A549 (cell line): ENCODE measurements around the gene DGAT2. TPM values are rescaled to one million over a fixed set of nuclear protein-coding genes. Genes with fewer than 3 reads are reported as not detected.

Experiments used
- ATAC-seq, 2 experiments: fragments of 200-7000 bp in 1 of 2; fragments of >200 bp in 1 of 2; cut with Nextera tagmentation in 1 of 2; cut with Tn5 transposase in 1 of 2; 3 replicates each; pipeline versions ENCODE4 v1.8.0 to v1.9.1; 2018 to 2020; ENCODE audit warnings: mild to moderate bottlenecking in 1 of 2, moderate library complexity in 1 of 2
- CTCF ChIA-PET: fragments of 300-600 bp; sonication (Branson Sonifier 250); formaldehyde crosslinking; extraction: SDS; loops from one replicate; lab custom pipeline; 2021; ENCODE audit warnings: antibody characterized with exemption, inconsistent platforms; lab: Yijun Ruan, JAX
- POLR2A ChIA-PET: fragments of 350-600 bp; formaldehyde crosslinking; extraction: SDS; loops from one replicate; lab custom pipeline; 2021; ENCODE audit warnings: antibody characterized with exemption, inconsistent platforms; lab: Yijun Ruan, JAX
- DNase-seq, 2 experiments: peaks; one replicate each; pipeline versions ENCODE4 v3.0.0 to v3.0.0-alpha.2; 2011 to 2016; ENCODE audit warnings: low read depth in 1 of 2, low spot score in 1 of 2
- FAIRE-seq: peaks from 2 replicates; lab custom pipeline; 2011; peaks lifted over from hg19 to GRCh38; lab: Jason Lieb, UNC
- H3K27ac ChIP-seq, 2 experiments: fragments of >200 bp; sonication (Bioruptor Twin); formaldehyde crosslinking; 3 replicates each; pipeline ENCODE4 v1.5.1; 2016 to 2017
- H3K4me1 ChIP-seq: fragments of >200 bp; sonication (Bioruptor Twin); formaldehyde crosslinking; 3 replicates; pipeline ENCODE4 v1.6.1; 2016
- H3K4me2 ChIP-seq: fragments of >200 bp; sonication (Bioruptor Twin); formaldehyde crosslinking; 3 replicates; pipeline ENCODE4 v1.6.1; 2016
- H3K4me3 ChIP-seq: fragments of >200 bp; sonication (Bioruptor Twin); formaldehyde crosslinking; 3 replicates; pipeline ENCODE4 v1.5.1; 2016
- H3K9me3 ChIP-seq: fragments of >200 bp; sonication (Bioruptor Twin); formaldehyde crosslinking; 3 replicates; pipeline ENCODE4 v1.6.1; 2016
- BHLHE40 ChIP-seq: IDR thresholded peaks from 2 replicates; pipeline ENCODE4 v1.6.1; 2012; ENCODE audit warnings: low read depth, low read length, inconsistent platforms
- CHD2 ChIP-seq: fragments of 150-350 bp; IDR thresholded peaks from 2 replicates; pipeline ENCODE4 v1.6.1; 2014; ENCODE audit warnings: low read length; ENCODE audit not compliant: partially characterized antibody
- CHD4 ChIP-seq: fragments of 200-600 bp; sonication (generic); IDR thresholded peaks from 2 replicates; pipeline ENCODE4 v1.6.1; 2016; ENCODE audit warnings: antibody characterized with exemption, mild to moderate bottlenecking, borderline replicate concordance
- EP300 ChIP-seq, 2 experiments: fragments of >200 bp; sonication (Bioruptor Twin); formaldehyde crosslinking; IDR thresholded peaks; 2 replicates in 1 of 2; 3 replicates in 1 of 2; pipeline ENCODE4 v1.6.1; 2016 to 2017
- ESRRA ChIP-seq: fragments of 150-350 bp; IDR thresholded peaks from 2 replicates; pipeline ENCODE4 v1.6.1; 2014; ENCODE audit warnings: mild to moderate bottlenecking, low read length, borderline replicate concordance
- FOSB ChIP-seq: fragments of 250-450 bp; sonication (Bioruptor Pico); IDR thresholded peaks from 2 replicates; pipeline ENCODE4 v1.5.0; 2020; ENCODE audit warnings: mild to moderate bottlenecking, moderate library complexity
- FOSL2 ChIP-seq, 2 experiments: fragments of 450-650 bp in 1 of 2; fragments of >200 bp in 1 of 2; sonication (Bioruptor Twin) in 1 of 2; formaldehyde crosslinking; IDR thresholded peaks; 2 replicates each; pipeline versions ENCODE4 v1.5.0 to v1.6.1; 2016 to 2020; ENCODE audit warnings: mild to moderate bottlenecking in 1 of 2, moderate library complexity in 1 of 2
- FOXS1 ChIP-seq: fragments of 250-450 bp; sonication (Bioruptor Pico); IDR thresholded peaks from 2 replicates; pipeline ENCODE4 v1.5.0; 2020; ENCODE audit warnings: mild to moderate bottlenecking, moderate library complexity
- HES2 ChIP-seq: fragments of >200 bp; sonication (Bioruptor Twin); formaldehyde crosslinking; IDR thresholded peaks from 2 replicates; pipeline ENCODE4 v1.6.1; 2016
- HMGXB4 ChIP-seq: fragments of 250-450 bp; sonication (Bioruptor Pico); IDR thresholded peaks from 2 replicates; pipeline ENCODE4 v1.5.0; 2021; ENCODE audit warnings: mild to moderate bottlenecking, moderate library complexity, borderline replicate concordance
- HOXA7 ChIP-seq: fragments of 250-450 bp; sonication (Bioruptor Pico); IDR thresholded peaks from 2 replicates; pipeline ENCODE4 v1.5.0; 2020; ENCODE audit warnings: mild to moderate bottlenecking, moderate library complexity
- HOXB5 ChIP-seq: fragments of 250-450 bp; sonication (Bioruptor Pico); IDR thresholded peaks from 2 replicates; pipeline ENCODE4 v1.5.0; 2020; ENCODE audit warnings: mild to moderate bottlenecking, moderate library complexity
- KDM1A ChIP-seq: fragments of 200-600 bp; sonication (generic); IDR thresholded peaks from 2 replicates; pipeline ENCODE4 v1.6.1; 2016; ENCODE audit warnings: low read depth, mild to moderate bottlenecking
- MAX ChIP-seq: IDR thresholded peaks from 2 replicates; pipeline ENCODE4 v1.6.1; 2012
- MAZ ChIP-seq: fragments of 150-350 bp; IDR thresholded peaks from 2 replicates; pipeline ENCODE4 v1.6.1; 2014; ENCODE audit warnings: antibody characterized with exemption, low read depth, low read length, borderline replicate concordance
- NFE2L2 ChIP-seq: fragments of 150-350 bp; conservative IDR thresholded peaks from 2 replicates; pipeline ENCODE4 v1.6.1; 2014; ENCODE audit warnings: low read length
- NR3C1 ChIP-seq: fragments of >200 bp; sonication (Bioruptor Twin); formaldehyde crosslinking; IDR thresholded peaks from 3 replicates; pipeline ENCODE4 v1.6.1; 2017
- PHF8 ChIP-seq: fragments of 200-600 bp; sonication (generic); IDR thresholded peaks from 2 replicates; pipeline ENCODE4 v1.6.1; 2016; ENCODE audit warnings: low read depth, mild to moderate bottlenecking, antibody characterized with exemption, moderate library complexity, borderline replicate concordance
- POLR2A ChIP-seq: IDR thresholded peaks from 2 replicates; pipeline ENCODE4 v1.6.1; 2012; ENCODE audit warnings: mild to moderate bottlenecking, low read length
- POLR2AphosphoS2 ChIP-seq: conservative IDR thresholded peaks from 2 replicates; pipeline ENCODE4 v1.6.1; 2012; ENCODE audit warnings: low read length, improper control_type of control experiment, inconsistent platforms
- RNF2 ChIP-seq: fragments of 200-600 bp; sonication (generic); IDR thresholded peaks from 2 replicates; pipeline ENCODE4 v1.6.1; 2016; ENCODE audit warnings: low read depth, mild to moderate bottlenecking, antibody characterized with exemption, moderate library complexity, borderline replicate concordance
- SMC3 ChIP-seq: fragments of >200 bp; sonication (Bioruptor Twin); formaldehyde crosslinking; IDR thresholded peaks from 3 replicates; pipeline ENCODE4 v1.6.1; 2018; ENCODE audit warnings: inconsistent platforms
- TP53 ChIP-seq: fragments of 250-450 bp; sonication (Bioruptor Pico); IDR thresholded peaks from 2 replicates; pipeline ENCODE4 v1.5.0; 2021; ENCODE audit warnings: mild to moderate bottlenecking, moderate library complexity
- ZFP36 ChIP-seq: fragments of 450-650 bp; IDR thresholded peaks from 2 replicates; pipeline ENCODE4 v1.6.1; 2014; ENCODE audit warnings: borderline replicate concordance; ENCODE audit not compliant: partially characterized antibody
- WGBS: methylation state at CpG from one replicate; pipeline ENCODE4 v1.1.6; 2017; ENCODE audit errors: missing lambda C conversion rate; 5-methylcytosine and 5-hydroxymethylcytosine counted together
- polyA plus RNA-seq, 4 experiments: library from polyadenylated mRNA; depleted of rRNA in 3 of 4; stranded (reverse); fragments of >200 nt; fragmentation: RNase III in 1 of 4; extraction: RNeasy Plus Mini Kit Qiagen cat#74134 plus additional on column Dnase treatment in 1 of 4; gene quantifications; 2 replicates in 3 of 4; 3 replicates in 1 of 4; pipeline ENCODE4 v1.2.3, GENCODE V29; 2011 to 2017
- TF ChIP-seq, protein P1 (sequence below): IDR thresholded peaks from 2 replicates; pipeline ENCODE4 v1.6.1; 2012; ENCODE audit warnings: low read depth, borderline replicate concordance
- TF ChIP-seq, protein P2 (sequence below): fragments of 150-350 bp; IDR thresholded peaks from 2 replicates; pipeline ENCODE4 v1.6.1; 2014; ENCODE audit warnings: low read depth, mild to moderate bottlenecking, low read length
- TF ChIP-seq, protein P3 (sequence below): fragments of 450-650 bp; IDR thresholded peaks from 2 replicates; pipeline ENCODE4 v1.6.1; 2014; ENCODE audit warnings: antibody characterized with exemption
- TF ChIP-seq, protein P4 (sequence below): IDR thresholded peaks from 2 replicates; pipeline ENCODE4 v1.6.1; 2012

The DGAT2 gene
- polyA plus RNA-seq, 2 of the 4 experiments (the other 2 are of a cell fraction): 1.6 to 1.9 TPM

- H3K27ac ChIP-seq: no peak overlapping the region
- ChIA-PET CTCF (interaction anchor here (2.6 kb wide), 1 partner anchor 32 kb away, joined by 9 read pairs; no protein-coding TSS in a partner anchor), POLR2A (interaction anchor here (0.6 kb wide), 1 partner anchor 203 kb away, joined by 3 read pairs; no protein-coding TSS in a partner anchor)
- no peak for DNase-seq
- H3K9me3 ChIP-seq: no peaks in the 10 kb centered on the region
- no peak for ATAC-seq
- peaks cover 9% of the 10 kb centered on the region for H3K4me1 ChIP-seq
- no peak overlapping the region for H3K4me2 ChIP-seq
- no peak for FAIRE-seq
- TF ChIP-seq CHD2: no peak
- no peak for TF ChIP-seq EP300 (IDR thresholded peaks at IDR 0.05)
- H3K4me3 ChIP-seq: no peak overlapping the region
- 89% methylated on average over 3 of the region's 3 CpGs for WGBS
Observed at GRCh38 chr11:75836417-75836816, 67.8 kb downstream of the DGAT2 start.

DNA sequence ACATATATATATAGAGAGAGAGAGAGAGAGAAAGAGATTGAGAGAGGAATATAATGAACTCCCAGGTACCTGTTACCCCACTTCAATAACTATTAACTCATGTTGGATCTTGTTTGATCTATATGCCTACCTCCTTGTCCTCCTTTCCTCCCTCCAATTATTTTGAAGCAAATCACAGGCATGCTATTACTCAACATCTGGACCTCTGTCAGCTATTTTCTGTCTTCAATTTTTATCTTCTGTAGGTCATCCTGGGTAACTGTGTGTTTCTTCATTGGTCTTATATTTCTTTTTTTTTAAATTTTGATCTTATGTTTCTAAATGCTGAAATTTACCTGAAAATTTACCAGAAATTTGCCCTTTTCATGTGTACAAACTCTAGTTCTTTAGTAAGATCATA lies 71.3 kb downstream of the DGAT2 start:
- no peak overlapping the region for H3K27ac ChIP-seq
- no peak for DNase-seq
- no peak for ATAC-seq
- TF ChIP-seq FOSB (no peak), POLR2AphosphoS2 (no peak), HMGXB4 (no peak), FOXS1 (CRISPR knock-in tag) (no peak), ESRRA (no peak), MAZ (no peak), POLR2A (no peak), BHLHE40 (no peak), HOXB5 (no peak), SMC3 (no peak), NR3C1 (no peak), HOXA7 (CRISPR knock-in tag) (no peak), FOSL2 (IDR thresholded peaks at IDR 0.05) (no peak), FOSL2 (CRISPR knock-in tag; IDR thresholded peaks at IDR 0.05) (no peak), ZFP36 (no peak)
- TF ChIP-seq, protein P1, sequence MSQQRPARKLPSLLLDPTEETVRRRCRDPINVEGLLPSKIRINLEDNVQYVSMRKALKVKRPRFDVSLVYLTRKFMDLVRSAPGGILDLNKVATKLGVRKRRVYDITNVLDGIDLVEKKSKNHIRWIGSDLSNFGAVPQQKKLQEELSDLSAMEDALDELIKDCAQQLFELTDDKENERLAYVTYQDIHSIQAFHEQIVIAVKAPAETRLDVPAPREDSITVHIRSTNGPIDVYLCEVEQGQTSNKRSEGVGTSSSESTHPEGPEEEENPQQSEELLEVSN: no peak
- TF ChIP-seq, protein P2, sequence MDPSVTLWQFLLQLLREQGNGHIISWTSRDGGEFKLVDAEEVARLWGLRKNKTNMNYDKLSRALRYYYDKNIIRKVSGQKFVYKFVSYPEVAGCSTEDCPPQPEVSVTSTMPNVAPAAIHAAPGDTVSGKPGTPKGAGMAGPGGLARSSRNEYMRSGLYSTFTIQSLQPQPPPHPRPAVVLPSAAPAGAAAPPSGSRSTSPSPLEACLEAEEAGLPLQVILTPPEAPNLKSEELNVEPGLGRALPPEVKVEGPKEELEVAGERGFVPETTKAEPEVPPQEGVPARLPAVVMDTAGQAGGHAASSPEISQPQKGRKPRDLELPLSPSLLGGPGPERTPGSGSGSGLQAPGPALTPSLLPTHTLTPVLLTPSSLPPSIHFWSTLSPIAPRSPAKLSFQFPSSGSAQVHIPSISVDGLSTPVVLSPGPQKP: no peak
- TF ChIP-seq, all 56 proteins: peak for 0
- H3K4me3 ChIP-seq: no peak overlapping the region
- ChIA-PET POLR2A (no interaction called here), CTCF (interaction anchor here (1.3 to 1.7 kb wide), 2 partner anchors 12 to 312 kb away, joined by 3 to 6 read pairs; no protein-coding TSS in a partner anchor)
- no peaks in the 10 kb centered on the region for H3K9me3 ChIP-seq
- peaks cover 12% of the 10 kb centered on the region for H3K4me1 ChIP-seq
- H3K4me2 ChIP-seq: no peak overlapping the region
- FAIRE-seq: no peak

DNA sequence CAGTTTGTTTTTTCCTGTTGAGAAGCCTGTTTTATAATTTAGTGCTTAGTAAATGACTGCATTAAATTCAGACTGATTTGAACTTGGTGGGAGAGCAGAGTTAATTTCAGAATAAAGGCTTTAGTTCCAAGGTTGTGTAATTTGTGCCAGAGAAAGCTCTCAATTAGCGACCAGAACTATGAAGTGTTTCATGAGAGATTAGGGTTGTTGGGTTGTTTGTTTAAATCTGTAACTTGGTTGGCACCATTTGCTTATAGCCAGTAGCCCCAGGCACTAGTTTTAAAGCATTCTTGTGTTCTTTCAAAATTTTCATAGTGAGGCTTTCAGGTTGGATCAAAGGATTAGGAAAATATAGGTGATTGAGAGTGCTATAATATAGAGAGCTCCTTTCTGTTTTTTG lies 71.9 kb downstream of the DGAT2 start:
- Histone ChIP-seq H3K9me3 (no peaks in the 10 kb centered on the region), H3K4me1 (peaks cover 12% of the 10 kb centered on the region), H3K27ac (no peak overlapping the region), H3K4me3 (no peak overlapping the region), H3K4me2 (no peak overlapping the region)
- TF ChIP-seq, protein P3, sequence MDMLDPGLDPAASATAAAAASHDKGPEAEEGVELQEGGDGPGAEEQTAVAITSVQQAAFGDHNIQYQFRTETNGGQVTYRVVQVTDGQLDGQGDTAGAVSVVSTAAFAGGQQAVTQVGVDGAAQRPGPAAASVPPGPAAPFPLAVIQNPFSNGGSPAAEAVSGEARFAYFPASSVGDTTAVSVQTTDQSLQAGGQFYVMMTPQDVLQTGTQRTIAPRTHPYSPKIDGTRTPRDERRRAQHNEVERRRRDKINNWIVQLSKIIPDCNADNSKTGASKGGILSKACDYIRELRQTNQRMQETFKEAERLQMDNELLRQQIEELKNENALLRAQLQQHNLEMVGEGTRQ: no peak
- TF ChIP-seq NFE2L2: no peak
- no peak for TF ChIP-seq EP300 (IDR thresholded peaks at IDR 0.05)
- TF ChIP-seq HES2: no peak
- TF ChIP-seq TP53 (CRISPR knock-in tag): no peak
- TF ChIP-seq, protein P4, sequence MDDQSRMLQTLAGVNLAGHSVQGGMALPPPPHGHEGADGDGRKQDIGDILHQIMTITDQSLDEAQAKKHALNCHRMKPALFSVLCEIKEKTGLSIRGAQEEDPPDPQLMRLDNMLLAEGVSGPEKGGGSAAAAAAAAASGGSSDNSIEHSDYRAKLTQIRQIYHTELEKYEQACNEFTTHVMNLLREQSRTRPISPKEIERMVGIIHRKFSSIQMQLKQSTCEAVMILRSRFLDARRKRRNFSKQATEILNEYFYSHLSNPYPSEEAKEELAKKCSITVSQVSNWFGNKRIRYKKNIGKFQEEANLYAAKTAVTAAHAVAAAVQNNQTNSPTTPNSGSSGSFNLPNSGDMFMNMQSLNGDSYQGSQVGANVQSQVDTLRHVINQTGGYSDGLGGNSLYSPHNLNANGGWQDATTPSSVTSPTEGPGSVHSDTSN: no peak
- no peak for TF ChIP-seq POLR2AphosphoS2
- TF ChIP-seq RNF2: no peak
- no peak for TF ChIP-seq MAX
- no peak for TF ChIP-seq CHD4
- no peak for TF ChIP-seq PHF8
- no peak for TF ChIP-seq KDM1A
- no peak for TF ChIP-seq POLR2A
- no peak for TF ChIP-seq MAZ
- no peak for FAIRE-seq
- ChIA-PET CTCF (interaction anchor here (0.7 to 1.7 kb wide), 4 partner anchors 9 to 312 kb away, joined by 3 to 6 read pairs (median 3); no protein-coding TSS in a partner anchor), POLR2A (no interaction called here)
- DNase-seq: no peak
- ATAC-seq: no peak
- WGBS: 82% methylated on average over 1 of the region's 1 CpG
